ENCODE measurements around the gene ATP10B.
"Not testable (repeated sequence)": the region's sequence is repeated elsewhere in the genome, so short reads cannot be mapped to it uniquely, and the experiment has no call there.

The ATP10B gene

GRCh38 chr5:160750938-160751657, 100.9 kb downstream of the ATP10B start:
- no peak for DNase-seq

DNA sequence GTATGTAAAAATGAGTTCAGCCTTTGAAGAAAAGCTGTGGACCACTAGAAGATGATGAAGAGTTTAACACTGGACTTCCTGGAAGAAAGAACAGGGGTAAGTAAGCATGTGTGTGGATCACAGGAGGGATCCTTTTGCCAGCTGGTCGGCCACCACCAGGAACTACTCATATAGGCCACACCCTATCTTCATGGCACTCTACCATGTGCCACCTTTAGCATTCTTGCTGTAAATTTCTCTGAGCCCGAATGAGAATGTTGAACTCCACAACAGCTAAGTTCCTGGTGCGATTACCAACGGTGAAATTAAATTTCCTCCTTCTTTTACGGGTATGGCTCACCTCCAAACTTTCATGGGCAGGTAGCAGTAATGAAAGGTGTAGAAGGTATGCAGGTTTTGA, 102.3 kb downstream of the ATP10B start:
- no peak for DNase-seq

- no peak for DNase-seq
These were observed 103.0 kb downstream of the ATP10B start for GRCh38 chr5:160749026-160749425.

DNA sequence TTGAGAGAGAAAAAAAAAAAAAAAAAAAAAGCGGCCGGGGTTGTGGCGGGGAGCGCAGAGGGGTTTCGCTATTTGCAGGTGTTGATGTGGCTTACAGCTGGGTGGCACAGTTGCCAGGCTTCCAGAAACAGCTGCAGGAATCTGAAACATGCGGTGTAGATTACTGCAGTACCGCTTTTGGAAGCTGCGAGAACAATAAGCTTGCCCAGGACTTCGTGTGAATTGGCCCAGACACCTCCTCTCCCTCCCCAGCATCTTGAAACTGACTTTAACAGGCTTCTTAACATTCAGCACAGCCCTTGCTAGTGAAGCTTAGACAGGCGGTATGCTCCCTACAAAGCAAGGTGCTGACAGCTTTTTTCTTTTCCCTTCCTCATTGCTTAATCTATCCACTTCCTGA, 104.0 kb downstream of the ATP10B start:
- DNase-seq, result no peak

- DNase-seq, result no peak
These were observed 104.5 kb downstream of the ATP10B start for GRCh38 chr5:160747559-160747958.

DNA sequence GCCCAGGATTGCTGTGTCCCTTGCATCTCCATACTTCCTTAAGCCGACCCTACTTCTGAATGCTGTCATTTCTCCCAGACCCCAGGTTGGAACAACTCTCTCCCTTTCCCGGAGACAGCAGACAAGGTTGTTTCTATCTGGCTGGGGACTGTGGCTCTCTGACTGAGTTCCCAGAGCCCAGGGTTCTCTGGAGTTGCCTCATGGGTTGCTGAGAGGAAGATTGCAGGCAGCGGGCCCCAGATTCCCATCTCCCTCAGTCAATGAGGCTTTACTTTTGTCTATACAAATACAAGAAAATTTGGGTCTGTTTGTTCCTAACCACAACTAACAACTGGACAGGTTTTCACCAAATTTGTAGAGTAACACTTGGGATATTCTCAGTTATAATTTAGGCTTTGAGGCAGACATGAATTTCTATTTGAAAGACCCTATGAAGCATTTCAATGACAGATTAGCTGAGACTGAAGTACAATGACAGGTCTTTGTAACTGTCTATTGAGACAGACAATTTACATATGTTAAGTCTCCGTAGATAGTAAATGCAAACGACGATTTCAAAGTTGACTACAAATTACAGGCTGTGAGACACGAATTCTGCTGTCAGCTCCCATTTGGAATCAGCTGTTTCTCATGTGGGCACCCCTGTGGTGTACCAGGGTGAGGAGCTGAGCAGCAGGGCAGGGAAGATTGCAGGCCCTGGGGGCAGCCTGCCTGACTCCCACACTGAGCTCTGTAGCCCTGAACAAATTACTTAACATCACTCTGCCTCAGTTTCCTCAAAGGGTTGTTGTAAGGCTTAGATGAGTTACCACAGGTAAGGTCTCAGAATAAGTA, 107.5 kb downstream of the ATP10B start:
- no peak for DNase-seq

DNA sequence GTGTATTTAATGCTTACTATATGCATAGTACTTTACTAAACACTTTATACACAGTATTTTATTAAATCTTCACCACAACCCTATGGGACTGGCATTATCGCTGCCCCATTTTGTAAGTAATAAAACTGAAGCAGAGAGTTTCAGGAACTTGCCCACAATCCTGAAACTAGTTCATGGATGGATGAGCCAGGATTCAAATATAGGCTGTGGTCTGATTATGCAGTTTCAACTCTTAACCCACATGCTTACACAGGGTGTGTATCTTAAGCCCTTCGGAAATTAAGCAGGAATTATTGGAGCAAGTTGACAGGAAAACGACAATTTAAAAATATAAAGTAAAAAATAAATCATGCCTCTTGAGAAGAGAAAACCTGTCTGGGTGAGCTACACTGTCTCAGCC, 109.0 kb downstream of the ATP10B start:
- DNase-seq, result no peak

DNA sequence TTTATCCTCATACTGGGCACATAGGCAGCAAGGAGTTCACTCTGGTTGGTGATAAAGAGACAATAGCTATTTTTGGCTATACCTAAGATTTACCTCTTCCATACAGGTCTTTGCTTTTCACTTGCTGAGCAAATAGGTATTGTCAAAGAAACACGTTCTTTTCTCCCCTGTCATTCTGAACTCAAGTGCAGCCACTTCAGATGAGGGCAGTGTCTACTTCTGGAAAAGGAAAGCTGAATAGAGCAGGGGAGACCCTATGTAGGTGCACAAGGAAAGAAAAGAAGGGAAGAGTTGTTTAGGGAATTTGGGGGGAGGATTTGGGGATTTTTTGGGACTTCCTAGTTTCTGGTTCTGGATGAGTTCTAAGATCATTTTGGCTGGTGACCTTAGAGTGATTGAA, 109.6 kb downstream of the ATP10B start:
- DNase-seq, result no peak

- no peak for DNase-seq
These were observed 124.6 kb downstream of the ATP10B start for GRCh38 chr5:160727296-160727997.

DNA sequence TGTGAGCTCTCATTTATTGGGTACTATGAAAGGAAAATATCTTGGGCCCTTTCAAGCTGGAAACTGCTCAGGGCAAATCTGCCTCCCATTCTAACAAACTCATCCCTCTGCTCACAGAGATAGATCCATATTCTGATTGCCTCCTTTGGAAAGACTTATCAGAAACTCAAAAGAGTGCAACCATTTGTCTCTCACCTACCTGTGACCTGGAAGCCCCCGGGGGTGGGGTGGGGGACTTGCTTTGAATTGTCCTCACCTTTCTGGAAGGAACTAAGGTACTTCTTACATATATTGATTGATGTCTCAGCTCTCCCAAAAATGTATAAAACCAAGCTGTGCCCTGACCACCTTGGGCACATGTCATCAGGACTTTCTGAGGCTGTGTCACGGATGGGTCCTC, 125.3 kb downstream of the ATP10B start:
- no peak for DNase-seq

GRCh38 chr5:160720822-160721221, 131.2 kb downstream of the ATP10B start:
- no peak for DNase-seq

- DNase-seq, result not testable (repeated sequence)
These were observed 136.5 kb downstream of the ATP10B start for GRCh38 chr5:160715508-160715907.

- DNase-seq, result no peak
These were observed 148.3 kb downstream of the ATP10B start for GRCh38 chr5:160703547-160704189.

- no peak for DNase-seq
These were observed 149.1 kb downstream of the ATP10B start for GRCh38 chr5:160702934-160703333.

DNA sequence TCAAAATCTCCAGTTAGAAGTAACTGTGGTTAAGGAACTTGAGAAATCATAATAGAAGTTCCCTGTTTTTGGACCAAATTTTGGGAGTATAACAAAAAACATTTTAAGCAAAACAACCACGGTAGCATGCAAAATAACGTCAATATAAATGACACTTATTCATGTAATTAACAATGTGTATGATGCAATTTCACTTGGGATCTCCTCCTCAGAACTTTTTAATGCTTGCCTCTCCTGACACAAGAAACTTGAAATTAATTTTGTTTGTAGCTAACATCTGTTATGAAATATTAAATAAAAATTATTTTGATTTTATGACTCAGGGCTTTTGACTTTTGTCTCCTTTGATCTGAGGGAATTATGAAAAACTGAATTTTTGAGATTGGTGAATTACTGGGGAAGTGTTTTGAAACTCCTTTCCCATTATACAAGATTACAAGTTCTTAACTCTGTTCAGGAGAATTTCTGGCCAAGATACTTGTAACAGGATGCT, 149.7 kb downstream of the ATP10B start:
- DNase-seq, result no peak

GRCh38 chr5:160701403-160701802, 150.6 kb downstream of the ATP10B start:
- no peak for DNase-seq

- DNase-seq, result no peak
These were observed 152.7 kb downstream of the ATP10B start for GRCh38 chr5:160699301-160699700.

GRCh38 chr5:160697281-160697680, 154.7 kb downstream of the ATP10B start:
- no peak for DNase-seq

DNA sequence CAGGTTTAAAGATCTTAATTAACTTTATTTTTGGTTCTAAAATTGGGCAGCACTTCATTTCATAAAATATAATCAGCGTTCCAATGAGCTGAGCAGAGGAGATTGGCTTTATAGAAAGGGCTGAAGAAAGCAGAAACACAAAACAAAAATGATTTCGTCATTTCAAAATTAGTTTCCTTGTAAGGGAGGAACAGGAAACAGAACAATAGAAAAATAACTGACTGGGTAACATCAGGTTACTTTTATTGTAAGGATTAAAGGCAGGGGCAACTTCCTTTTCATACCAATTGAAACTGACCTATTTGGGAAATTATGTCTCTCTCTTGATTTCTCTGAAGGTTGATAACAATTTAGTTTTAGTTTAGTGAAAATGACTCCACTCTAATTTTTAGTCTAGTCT, 157.1 kb downstream of the ATP10B start:
- DNase-seq, result no peak

DNA sequence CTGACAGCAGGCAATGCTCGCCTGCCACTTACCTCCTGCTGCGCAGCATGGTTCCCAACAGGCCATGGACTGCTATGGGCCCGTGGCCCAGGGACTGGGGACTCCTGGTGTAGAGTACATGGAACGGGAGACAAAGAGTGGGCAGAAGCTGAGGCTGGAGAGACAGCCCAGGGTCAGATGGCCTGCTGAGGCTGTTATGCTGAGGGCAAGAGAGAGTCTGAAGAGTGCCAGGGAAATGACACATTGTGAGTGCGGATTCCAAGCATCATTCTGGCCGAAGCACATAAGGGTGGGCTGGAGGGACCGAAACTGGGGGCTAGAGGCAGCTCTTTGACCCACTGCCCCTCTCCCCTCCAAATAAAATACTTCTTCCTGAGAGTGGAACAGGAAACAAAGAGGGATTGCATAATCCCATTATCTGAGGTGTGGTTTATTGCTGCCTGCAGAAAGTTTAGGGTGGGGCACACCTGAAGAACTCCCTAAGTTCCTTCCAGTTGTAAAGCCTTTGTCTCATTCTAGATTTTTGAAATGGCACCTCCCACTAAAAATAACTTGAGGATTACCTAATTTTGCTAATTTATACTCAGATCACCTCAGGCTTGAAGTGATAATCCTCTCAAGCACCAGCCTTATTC, 158.1 kb downstream of the ATP10B start:
- DNase-seq, result no peak

GRCh38 chr5:160692271-160692670, 159.7 kb downstream of the ATP10B start:
- no peak for DNase-seq

DNA sequence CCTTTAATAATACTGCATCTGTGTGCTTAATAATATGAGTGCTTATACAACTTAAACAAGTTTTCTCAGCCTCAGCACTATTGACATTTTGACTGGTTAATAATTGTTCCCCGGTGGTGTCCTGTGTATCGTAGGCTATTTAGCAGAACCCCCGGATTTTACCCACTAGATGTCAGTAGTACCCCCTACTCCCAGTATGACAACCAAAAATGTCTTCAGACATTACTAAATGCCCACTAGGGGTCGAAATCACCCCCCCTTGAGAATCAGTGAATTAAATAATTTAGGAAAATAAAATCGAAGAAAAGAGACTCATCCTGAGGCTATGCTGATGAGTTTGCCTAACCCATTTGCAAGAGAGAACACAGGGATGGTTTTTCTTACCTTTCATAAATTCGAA, 166.3 kb downstream of the ATP10B start:
- DNase-seq, result no peak

DNA sequence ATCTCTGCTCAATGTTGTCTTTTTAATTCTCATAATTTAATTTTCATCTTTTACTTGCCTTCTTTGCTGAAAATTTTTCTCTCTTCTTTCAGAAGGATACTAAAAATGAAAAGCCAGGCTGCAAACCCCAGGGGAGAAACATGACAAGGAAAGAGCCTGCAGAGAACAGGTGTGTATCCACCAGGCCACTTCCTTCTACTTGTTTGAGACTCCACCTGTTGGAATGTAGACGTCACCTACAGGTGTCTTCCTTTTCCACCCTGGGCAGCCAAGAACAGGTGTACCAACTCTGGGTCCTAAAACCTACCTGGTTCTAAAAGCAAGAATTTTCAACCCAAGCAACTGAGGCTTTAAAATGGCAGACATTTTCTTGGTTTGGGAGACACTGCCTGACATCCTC, 166.8 kb downstream of the ATP10B start:
- no peak for DNase-seq

Data from fibroblast of skin of right biceps (primary cell).